H1 (cell line): Measurements from ENCODE around the gene DMXL1.

Experiments used
- ASH2L ChIP-seq: fragments of 200-600, 300-600 bp; sonication (generic); IDR thresholded peaks from one replicate; pipeline ENCODE4 v1.7.1; 2017; ENCODE audit warnings: low read length
- ATF2 ChIP-seq: IDR thresholded peaks from 2 replicates; pipeline ENCODE4 v1.6.1; 2012; ENCODE audit warnings: low read length, inconsistent platforms
- BRCA1 ChIP-seq: IDR thresholded peaks from 2 replicates; pipeline ENCODE4 v1.6.1; 2012; ENCODE audit warnings: low read depth, low read length, improper control_type of control experiment
- CEBPB ChIP-seq: IDR thresholded peaks from 2 replicates; pipeline ENCODE4 v1.6.1; 2012; ENCODE audit warnings: low read depth, low read length
- CTCF ChIP-seq, 3 experiments: IDR thresholded peaks; 1 replicate in 2 of 3; 2 replicates in 1 of 3; pipeline versions ENCODE4 v1.5.1 to v1.6.1; 2011; ENCODE audit warnings: low read length in 3 of 3, mild to moderate bottlenecking in 3 of 3, inconsistent platforms in 2 of 3, low read depth in 1 of 3, moderate library complexity in 1 of 3; ENCODE audit not compliant: insufficient read depth in 1 of 3; ENCODE audit errors: control extremely low read depth in 1 of 3
- EP300 ChIP-seq, 2 experiments: IDR thresholded peaks; 1 replicate in 1 of 2; 2 replicates in 1 of 2; pipeline ENCODE4 v1.6.1; 2011 to 2012; ENCODE audit warnings: low read depth in 2 of 2, low read length in 2 of 2, mild to moderate bottlenecking in 2 of 2, borderline replicate concordance in 1 of 2, inconsistent platforms in 1 of 2, moderate library complexity in 1 of 2
- POLR2A ChIP-seq, 2 experiments: IDR thresholded peaks; 1 replicate in 1 of 2; 2 replicates in 1 of 2; pipeline ENCODE4 v1.6.1; 2011; ENCODE audit warnings: low read depth in 2 of 2, low read length in 2 of 2, mild to moderate bottlenecking in 2 of 2; ENCODE audit errors: control extremely low read depth in 1 of 2
- SAP30 ChIP-seq: fragments of 300-600 bp; sonication (generic); IDR thresholded peaks from 2 replicates; pipeline ENCODE4 v1.7.1; 2012; ENCODE audit warnings: low read length, moderate library complexity, mild to moderate bottlenecking, inconsistent platforms; ENCODE audit not compliant: insufficient read depth, insufficient replicate concordance

GRCh38 chr5:119187776-119188529 lies 117.1 kb downstream of the DMXL1 start:
- no peak for TF ChIP-seq ASH2L
- no peak for TF ChIP-seq CTCF (IDR thresholded peaks at IDR 0.05; ENCODE audit: control extremely low read depth in 1 of 3, insufficient read depth in 1 of 3, low read depth in 1 of 3, low read length in 3 of 3)
- no peak for TF ChIP-seq SAP30
- no peak for TF ChIP-seq CEBPB
- TF ChIP-seq EP300 (IDR thresholded peaks at IDR 0.05; ENCODE audit: borderline replicate concordance in 1 of 2, low read depth in 2 of 2, low read length in 2 of 2) = no peak
- TF ChIP-seq POLR2A (IDR thresholded peaks at IDR 0.05; ENCODE audit: control extremely low read depth in 1 of 2, low read depth in 2 of 2, low read length in 2 of 2) = no peak
- no peak for TF ChIP-seq BRCA1
- TF ChIP-seq ATF2 = no peak
